HG03565 (cell line): ENCODE results near the gene RSPH1.

Experiments
- ATAC-seq: cut with Tn5 transposase; IDR thresholded peaks from one replicate; pipeline ENCODE4 v1.9.1; 2021; ENCODE audit warnings: mild to moderate bottlenecking, moderate library complexity; ENCODE audit not compliant: unreplicated experiment

The RSPH1 gene

DNA sequence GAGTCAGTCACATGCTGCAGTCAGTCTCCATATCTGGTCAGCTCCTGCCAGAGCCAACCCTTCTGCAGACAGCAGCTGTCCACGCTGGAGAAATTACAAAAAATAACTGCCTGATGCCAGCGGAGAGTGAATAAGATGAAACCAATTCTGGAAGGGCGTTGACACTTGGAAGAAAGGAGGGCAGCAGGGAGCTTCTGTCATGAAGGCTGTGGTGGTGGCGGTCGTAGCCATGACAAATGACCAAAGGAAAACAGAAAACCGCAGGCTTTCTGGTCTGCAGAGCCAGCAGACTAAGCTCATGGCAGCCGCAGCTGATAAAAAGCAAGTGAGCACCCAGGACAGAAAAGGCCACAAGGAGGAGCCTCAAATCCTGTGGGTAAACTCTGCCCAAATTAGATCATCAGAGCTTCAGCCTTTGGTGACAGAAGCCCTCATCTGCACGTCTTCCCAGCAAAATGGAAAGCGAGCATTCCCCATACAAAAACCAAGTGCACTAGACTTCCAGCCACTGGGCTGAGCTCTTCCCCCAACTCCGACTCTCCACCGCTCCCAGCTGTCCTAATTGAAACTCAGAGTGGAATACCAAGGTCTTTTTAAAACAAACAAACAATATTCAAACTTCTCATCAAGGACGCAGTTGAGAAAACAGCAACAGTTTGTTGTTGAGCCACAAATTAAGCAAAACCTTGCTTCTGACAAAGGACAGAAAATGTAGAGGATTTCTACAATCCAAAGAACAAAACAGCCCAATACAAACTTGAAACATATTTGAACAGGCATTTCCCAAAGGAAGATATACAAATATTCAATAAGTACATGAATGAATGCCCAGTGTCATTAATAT, 28.7 kb downstream of the RSPH1 start:
- ATAC-seq, result no peak

DNA sequence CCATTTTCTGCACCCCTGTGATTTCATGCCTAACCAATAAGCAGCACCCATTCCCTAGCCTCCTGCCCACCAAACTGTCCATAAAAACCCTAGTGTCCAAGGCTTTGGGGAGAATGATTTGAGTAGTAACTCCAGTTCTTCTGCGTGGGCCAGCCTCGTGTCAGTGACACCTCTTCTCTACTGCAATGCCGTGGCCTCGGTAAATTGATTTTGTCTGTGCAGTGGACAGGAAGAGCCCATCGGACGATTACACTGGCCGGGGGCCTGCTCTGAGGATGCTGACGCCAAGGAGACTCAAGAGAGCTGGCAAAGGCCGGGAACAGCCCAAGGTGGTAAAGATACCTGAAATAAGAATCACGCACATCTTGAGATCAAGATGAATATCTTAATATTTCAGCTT, 29.3 kb downstream of the RSPH1 start:
- ATAC-seq, result no peak

GRCh38 chr21:42465803-42466127, 30.3 kb downstream of the RSPH1 start:
- ATAC-seq, result no peak

GRCh38 chr21:42465008-42465802, 30.8 kb downstream of the RSPH1 start:
- ATAC-seq, result no peak

DNA sequence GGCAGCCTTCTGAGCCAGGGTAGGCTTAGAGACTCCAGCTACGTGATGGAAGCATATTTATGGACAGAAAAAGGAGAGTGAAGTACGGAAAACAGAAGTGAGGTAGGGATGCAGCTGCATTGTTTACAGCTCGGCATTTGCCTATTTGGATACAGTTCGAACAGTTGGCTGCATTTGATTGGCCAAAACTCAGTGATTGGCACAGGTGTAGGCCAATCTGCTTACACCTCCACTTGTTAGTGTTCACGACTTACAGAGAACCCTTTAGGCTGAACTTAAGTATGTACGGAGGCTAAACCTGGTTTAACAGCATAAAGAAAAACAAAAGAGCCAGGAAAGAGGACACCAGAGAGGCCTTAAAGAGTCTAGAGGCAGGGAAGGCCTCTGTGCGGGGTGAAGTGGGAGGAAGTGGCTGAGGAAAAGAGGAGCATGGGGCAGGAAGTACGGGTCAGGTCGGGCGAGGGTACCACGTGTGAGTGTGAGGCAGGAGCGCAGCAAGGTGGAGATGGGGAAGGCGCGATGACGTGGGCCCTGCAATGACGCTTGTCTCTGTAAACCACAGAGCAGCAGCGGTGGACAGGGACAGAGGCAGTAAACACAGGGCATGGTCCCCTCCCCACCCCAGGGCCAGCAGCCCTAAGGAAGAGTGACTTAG, 32.0 kb downstream of the RSPH1 start:
- no peak for ATAC-seq

DNA sequence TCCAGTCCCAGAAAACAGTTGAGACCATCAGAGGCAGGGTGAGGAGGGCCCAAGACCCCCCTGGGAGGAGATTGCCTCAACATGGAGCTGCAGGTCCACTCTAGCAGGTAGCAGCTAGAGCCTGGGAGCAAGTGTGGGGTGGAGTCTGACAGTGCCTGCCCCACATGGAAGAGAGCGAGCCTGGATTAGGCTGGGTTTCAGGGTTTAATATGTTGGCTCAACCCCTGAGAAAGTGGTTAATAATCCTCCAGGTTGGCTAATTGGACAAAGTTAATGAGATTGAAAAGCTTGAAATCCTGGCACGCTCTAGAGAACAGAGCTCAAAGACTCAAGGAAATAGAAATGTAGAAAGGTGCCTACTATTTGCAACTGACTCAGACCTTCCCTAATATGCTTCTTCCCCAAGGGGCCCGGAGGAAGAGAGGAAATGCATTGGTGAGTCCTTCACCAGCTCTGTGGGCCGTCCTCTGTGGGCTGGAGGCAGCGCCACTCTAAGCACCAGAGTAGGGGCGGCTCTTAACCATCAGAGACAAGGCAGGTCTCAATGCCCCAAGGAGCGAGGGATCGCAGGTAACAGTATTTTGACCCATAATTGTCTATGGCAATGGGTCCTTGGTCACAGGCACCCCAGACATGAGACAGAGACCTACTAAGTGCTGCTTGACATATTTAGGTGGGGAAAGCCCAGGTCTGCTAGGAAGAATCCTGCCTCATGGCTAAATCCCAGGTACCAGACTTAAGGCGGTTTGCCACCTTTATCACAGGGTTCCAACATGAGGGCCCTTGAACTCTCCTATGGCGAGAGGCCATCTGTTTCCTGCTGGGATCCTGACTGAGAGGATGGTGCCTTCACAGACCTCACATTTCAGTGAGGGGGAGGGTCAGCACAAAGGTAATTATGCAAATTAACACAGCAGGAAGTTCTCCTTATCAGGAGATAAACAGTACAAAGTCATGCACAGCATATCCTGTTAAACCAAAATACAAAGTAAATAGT, 33.8 kb downstream of the RSPH1 start:
- ATAC-seq, result no peak

GRCh38 chr21:42461185-42461520, 34.9 kb downstream of the RSPH1 start:
- ATAC-seq, result no peak

GRCh38 chr21:42460391-42461184, 35.4 kb downstream of the RSPH1 start:
- ATAC-seq, result no peak

- no peak for ATAC-seq
Measured at GRCh38 chr21:42459546-42460215, 36.3 kb downstream of the RSPH1 start.

- ATAC-seq, result no peak
Measured at GRCh38 chr21:42459082-42459460, 37.0 kb downstream of the RSPH1 start.

DNA sequence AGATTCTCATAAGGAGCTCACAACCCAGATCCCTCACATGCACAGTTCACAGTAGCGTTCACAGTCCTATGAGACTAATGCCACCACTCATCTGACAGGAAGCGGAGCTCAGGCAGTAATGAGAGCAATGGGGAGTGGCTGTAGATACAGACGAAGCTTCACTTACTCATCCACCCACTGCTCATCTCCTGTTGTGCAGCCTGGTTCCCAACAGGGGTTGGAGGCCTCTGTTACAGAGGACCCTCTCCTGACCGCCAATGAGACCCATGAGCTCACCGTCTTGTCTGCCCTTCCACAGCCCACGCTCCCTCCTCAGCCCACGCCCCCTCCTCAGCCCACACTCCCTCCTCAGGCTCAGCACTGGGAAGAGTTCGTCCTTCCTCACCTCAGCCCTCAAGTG, 39.6 kb downstream of the RSPH1 start:
- no peak for ATAC-seq

- no peak for ATAC-seq
Measured at GRCh38 chr21:42455754-42456440, 40.1 kb downstream of the RSPH1 start.

DNA sequence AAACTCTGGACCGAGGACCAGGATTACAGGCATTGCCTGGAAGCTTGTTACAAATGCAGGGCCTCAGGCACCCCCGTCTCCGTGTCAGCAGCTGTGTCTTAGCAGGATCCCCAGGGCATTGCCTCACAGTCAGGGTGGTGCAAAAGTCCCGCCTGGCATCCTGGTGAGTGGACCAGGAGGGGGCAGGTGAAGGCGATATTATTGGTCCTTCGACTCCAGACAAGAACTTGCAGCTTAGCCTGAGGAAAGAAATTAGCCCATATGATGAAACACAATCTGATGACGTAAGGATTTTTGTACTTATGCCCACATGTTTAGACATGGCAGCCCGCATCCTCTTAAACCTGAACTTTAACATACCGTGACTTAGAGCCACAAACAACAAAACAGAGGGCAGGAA, 40.8 kb downstream of the RSPH1 start:
- ATAC-seq, result no peak

DNA sequence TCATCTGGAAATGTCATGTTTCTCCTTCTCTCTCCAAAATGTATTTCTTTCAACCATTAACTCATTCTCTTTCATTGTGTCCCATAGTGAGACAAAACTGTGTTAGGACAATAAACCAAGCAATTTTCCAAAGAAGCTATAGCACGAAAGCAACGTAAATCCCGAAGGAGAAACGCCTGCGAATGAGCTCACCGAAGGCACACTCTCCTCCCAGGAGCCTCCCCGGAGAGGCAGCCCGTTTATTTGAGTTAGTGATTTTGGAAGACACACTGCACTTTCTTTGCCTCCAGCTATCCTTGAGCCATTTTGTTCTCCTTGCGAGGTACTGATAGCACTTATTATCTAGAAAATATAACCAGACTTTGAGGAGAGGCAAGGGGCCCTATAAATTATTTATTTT, 41.2 kb downstream of the RSPH1 start:
- ATAC-seq, result no peak

DNA sequence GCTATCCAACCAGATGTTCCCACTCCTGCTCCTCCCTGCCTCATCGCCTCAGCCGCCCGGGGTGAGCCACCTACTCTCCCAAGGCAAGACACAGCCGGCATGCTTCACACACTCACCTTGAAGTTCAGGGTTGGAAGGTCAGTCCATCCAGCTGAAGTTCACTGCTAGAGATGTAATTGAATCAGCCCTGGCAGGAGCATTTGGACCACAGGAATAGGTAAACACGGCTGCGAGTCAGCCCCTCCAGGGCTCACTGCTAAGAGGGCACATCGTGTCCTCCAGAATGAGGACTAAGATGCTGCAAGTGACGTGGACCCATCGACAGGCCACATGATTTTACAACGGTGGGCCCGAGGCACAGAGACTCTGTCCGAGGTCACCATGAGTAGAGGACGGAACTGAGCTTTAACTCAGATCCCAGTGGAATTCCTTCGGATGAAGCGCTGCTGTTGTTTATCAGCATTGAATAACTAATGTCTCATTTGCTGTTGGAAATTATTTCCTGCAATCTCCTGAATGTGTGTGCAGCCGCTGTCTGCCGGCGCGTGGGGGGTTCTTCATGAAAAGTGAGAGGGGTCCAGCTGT, 41.9 kb downstream of the RSPH1 start:
- no peak for ATAC-seq

DNA sequence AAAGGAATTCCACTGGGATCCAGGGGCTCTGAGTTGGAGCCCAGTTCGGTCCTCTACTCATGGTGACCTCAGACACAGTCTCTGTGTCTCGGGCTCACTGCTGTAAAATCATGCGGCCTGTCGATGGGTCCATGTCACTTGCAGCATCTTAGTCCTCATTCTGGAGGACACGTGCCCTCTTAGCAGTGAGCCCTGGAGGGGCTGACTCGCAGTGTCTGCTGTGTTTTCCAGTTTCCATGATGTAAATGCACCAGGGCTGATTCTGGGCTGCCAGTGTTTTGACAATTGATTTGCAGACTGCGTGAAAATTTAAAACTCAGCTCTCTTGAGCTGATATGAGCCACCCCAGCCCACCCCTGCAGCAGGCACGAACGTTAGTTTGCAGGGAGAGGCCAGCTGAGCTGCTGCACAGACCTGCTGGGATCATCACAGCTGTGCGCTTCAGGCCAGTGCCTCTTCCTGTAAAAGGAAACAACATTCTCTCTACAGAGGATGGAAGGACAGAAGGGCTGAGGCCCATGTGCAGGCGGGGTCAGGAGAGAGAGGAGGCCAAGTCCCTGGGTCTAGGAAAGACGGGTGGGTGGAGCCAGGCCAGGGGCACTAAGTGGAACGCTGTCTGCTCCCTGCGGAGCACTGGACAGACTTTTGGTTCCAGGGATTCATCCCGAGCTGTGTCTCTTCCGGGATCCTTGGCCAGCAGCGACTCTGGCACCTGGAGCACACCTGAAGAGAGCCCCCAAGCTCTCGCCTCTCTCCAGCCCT, 42.6 kb downstream of the RSPH1 start:
- no peak for ATAC-seq

DNA sequence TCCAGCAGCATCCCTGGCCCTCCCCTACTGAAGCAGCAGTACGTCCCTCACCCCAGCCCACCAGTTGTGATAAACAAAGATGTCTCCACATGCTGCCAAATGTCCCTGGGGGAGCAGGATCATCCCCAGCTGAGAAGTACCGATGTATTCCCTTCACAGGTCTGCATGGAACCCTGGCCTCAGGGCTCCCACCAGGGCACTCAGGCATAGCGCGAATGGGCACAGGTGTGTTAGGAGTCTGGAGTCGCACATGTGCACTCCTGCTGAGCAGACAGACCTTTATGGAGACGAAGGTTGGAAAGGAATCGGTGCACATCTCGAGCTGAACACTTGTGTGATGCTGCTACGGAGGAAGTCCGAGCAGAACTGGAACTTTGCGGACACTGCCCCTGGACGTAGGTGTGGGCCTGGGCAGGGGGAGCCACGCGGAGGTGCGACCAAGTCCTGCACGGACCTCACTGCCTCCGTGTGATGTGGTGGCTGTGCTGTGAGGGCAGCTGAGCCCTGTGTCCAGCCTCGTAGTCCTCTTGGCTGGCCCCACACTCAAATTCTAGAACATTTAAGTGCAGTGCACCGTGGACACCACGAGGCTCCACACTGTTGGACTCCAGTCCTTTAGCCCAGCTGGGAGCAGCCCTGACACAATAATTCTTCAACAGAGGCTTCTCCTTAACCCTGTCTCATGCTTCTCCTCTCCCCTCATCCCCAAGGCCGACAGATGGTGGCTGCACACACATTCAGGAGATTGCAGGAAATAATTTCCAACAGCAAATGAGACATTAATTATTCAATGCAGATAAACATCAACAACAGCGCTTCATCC, 43.4 kb downstream of the RSPH1 start:
- no peak for ATAC-seq
